GM23248 (cell line): ENCODE measurements around the gene MSL1.

ENCODE experiments used
- EZH2 ChIP-seq: fragments of 200-600 bp; sonication (generic); IDR thresholded peaks from 2 replicates; pipeline ENCODE4 v1.6.1; 2018; ENCODE audit warnings: antibody characterized with exemption, mild to moderate bottlenecking; ENCODE audit not compliant: insufficient read depth, poor library complexity, severe bottlenecking
- EZH2phosphoT487 ChIP-seq: fragments of 200-600 bp; sonication (generic); IDR thresholded peaks from 2 replicates; pipeline ENCODE4 v1.6.1; 2018; ENCODE audit warnings: antibody characterized with exemption, moderate library complexity, mild to moderate bottlenecking, low read depth; ENCODE audit not compliant: insufficient read depth

GRCh38 chr17:40113907-40114245 is 7.9 kb upstream of the MSL1 start:
- no peak for TF ChIP-seq EZH2
- TF ChIP-seq EZH2phosphoT487: no peak
